ENCODE data around the gene GUK1. TPM values are rescaled to one million over a fixed set of nuclear protein-coding genes. Genes with fewer than 3 reads are reported as not detected.

Gene GUK1
- total and polyA plus RNA-seq, 2 experiments from 2014 or later: 324 to 554 TPM

DNA sequence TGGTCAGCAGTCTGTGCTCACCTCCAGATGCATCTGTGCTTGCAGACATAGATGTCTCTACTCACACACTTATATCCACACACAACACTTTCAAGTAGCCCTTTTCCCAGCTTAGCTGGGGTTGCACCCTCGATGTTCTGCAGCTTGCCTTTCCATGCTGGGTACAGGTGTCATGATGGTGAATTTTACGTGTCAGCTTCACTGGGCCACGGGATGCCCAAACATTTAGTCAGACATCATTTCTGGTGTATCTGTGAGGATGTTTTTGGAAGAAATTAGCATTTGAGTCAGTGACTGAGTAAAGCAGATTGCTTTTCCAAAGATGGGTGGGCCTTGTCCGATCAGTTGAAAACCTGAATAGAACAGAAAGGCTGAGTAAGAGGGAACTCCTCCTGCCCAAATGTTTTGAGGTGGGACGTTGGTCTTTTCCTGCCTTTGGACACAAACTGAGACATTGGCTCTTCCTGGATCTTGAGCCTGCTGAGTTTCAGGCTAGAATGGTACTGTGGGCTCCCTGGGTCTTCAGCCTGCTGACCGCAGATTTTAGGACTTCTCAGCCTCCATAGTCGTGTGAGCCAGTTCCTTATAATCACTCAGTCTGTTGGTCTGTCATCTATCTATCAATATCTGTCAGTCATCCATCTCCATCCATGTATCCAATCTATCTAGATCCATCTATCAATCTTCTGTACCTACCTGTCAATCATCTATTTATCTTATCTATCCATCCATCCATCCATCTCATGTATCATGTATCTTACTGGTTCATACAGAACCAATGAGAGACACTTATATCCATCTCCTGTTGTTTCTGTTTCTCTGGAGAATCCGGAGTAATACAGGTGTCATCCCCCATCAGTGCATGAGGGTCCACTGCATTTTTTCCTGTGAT is 55.1 kb downstream of the GUK1 start:
- Histone ChIP-seq H3K9me3 (ENCODE audit: low read depth) (no peaks in the 10 kb centered on the region), H3K4me2 (ENCODE audit: unreplicated experiment) (no peak overlapping the region), H3K36me3 (ENCODE audit: low read depth) (no peaks in the 10 kb centered on the region), H3K79me2 (ENCODE audit: insufficient read depth) (no peaks in the 10 kb centered on the region), H3K4me1 (ENCODE audit: insufficient read depth) (no peaks in the 10 kb centered on the region), H3K27me3 (replicated peaks; ENCODE audit: insufficient read depth) (no peaks in the 10 kb centered on the region), H3F3A (ENCODE audit: insufficient read depth) (peaks cover 7% of the 10 kb centered on the region), H3K9me2 (ENCODE audit: insufficient read depth) (no peaks in the 10 kb centered on the region), H3K4me3 (no peak overlapping the region), H3K27ac (no peak overlapping the region), H2AFZ (no peak overlapping the region), H4K20me1 (ENCODE audit: insufficient read depth) (no peaks in the 10 kb centered on the region), H3K9ac (no peak overlapping the region)
- TF ChIP-seq EZH2phosphoT487 (IDR thresholded peaks at IDR 0.05; ENCODE audit: insufficient read depth, low read depth) (no peak), EZH2 (IDR thresholded peaks at IDR 0.05; ENCODE audit: insufficient read depth, poor library complexity, severe bottlenecking) (no peak)
- in situ Hi-C loops (cut with MboI): no loop called here
- WGBS, 2 experiments (ENCODE audit: low coverage in 1 of 2, low lambda C conversion rate in 2 of 2, missing lambda C conversion rate in 2 of 2): 74 to 84% methylated on average over 8 of the region's 8 CpGs
- no peak for DNase-seq

DNA sequence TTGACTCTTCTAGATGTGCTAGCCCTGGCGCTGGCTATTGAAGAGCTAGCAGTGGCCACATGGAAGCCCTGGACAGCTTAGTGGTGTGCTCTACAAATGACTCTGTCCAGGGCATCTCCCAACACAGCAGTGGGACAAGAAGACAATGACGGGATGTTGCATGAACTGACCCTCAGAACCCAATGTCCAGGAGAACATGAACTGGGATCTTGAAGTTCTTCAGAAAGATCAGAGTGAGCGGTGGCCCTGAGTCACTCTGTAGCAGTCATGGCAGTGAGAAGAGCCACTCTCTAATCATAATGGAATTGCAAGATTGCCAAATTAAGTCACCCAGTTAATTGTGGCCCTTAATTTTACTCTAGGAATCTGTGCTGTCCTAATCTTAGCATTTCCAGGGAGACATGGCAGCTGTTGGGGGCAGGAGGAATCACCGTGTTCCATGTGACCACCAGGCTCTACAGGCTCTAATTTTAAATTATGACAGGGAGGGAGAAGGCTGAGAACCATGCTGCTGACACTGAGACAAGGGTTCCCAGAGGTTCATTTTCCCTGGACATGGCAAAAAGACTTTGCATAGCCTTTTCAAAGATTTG is 57.6 kb downstream of the GUK1 start:
- WGBS, 2 experiments (ENCODE audit: low coverage in 1 of 2, low lambda C conversion rate in 2 of 2, missing lambda C conversion rate in 2 of 2): 88 to 94% methylated on average over 4 of the region's 4 CpGs
- peaks cover 7% of the 10 kb centered on the region for H3F3A ChIP-seq (ENCODE audit: insufficient read depth)
- no peak overlapping the region for H3K9ac ChIP-seq
- no peak overlapping the region for H2AFZ ChIP-seq
- no peaks in the 10 kb centered on the region for H3K9me2 ChIP-seq (ENCODE audit: insufficient read depth)
- no peak overlapping the region for H3K4me2 ChIP-seq (ENCODE audit: unreplicated experiment)
- H3K9me3 ChIP-seq (ENCODE audit: low read depth): no peaks in the 10 kb centered on the region
- H3K27ac ChIP-seq: no peak overlapping the region
- no peaks in the 10 kb centered on the region for H3K79me2 ChIP-seq (ENCODE audit: insufficient read depth)
- in situ Hi-C loops (cut with MboI): no loop called here
- no peaks in the 10 kb centered on the region; the same call in 1 of the 2 replicates for H4K20me1 ChIP-seq (ENCODE audit: insufficient read depth)
- no peak overlapping the region for H3K4me3 ChIP-seq
- H3K4me1 ChIP-seq (ENCODE audit: insufficient read depth): no peaks in the 10 kb centered on the region
- H3K36me3 ChIP-seq (ENCODE audit: low read depth): no peaks in the 10 kb centered on the region
- no peak for DNase-seq
- H3K27me3 ChIP-seq (replicated peaks; ENCODE audit: insufficient read depth): no peaks in the 10 kb centered on the region
- TF ChIP-seq EZH2 (IDR thresholded peaks at IDR 0.05; ENCODE audit: insufficient read depth, poor library complexity, severe bottlenecking) (no peak), EZH2phosphoT487 (IDR thresholded peaks at IDR 0.05; ENCODE audit: insufficient read depth, low read depth) (no peak)

Small RNA genes within 50 kb of the gene (microRNA-seq; reads per million reads assigned to microRNA genes)
- 3.6 reads per million for gene MIR3620 (ENCODE audit: borderline number of aligned reads)

Small RNA genes within 50 kb of the gene (small RNA-seq; reads per million reads assigned to genes)
- gene AL359510.1 (ENCODE audit: low read depth, low replicate concordance): not detected

Other genes starting within 250 kb of the GUK1 start
- gene WNT9A, start 192.3 kb upstream of the GUK1 start, total RNA-seq (2014; rRNA removed; shearing (Covaris generic)): 2.1 TPM in 2 replicates
- 0.09 and 0.29 TPM in 2 replicates for gene WNT9A, start 192.3 kb upstream of the GUK1 start, polyA plus RNA-seq (2016; fragmentation: Nextera tagmentation; extraction: Ambion mirVana)
- gene WNT3A, start 133.3 kb upstream of the GUK1 start, total RNA-seq (2014; rRNA removed; shearing (Covaris generic)): not detected in 2 replicates
- gene WNT3A, start 133.3 kb upstream of the GUK1 start, polyA plus RNA-seq (2016; fragmentation: Nextera tagmentation; extraction: Ambion mirVana): not detected in 2 replicates
- gene ARF1, start 57.6 kb upstream of the GUK1 start, total RNA-seq (2014; rRNA removed; shearing (Covaris generic)): 259 and 292 TPM in 2 replicates
- 656 and 698 TPM in 2 replicates for gene ARF1, start 57.6 kb upstream of the GUK1 start, polyA plus RNA-seq (2016; fragmentation: Nextera tagmentation; extraction: Ambion mirVana)
- gene C1orf35, start 37.0 kb upstream of the GUK1 start, total RNA-seq (2014; rRNA removed; shearing (Covaris generic)): 11.6 and 15.6 TPM in 2 replicates
- gene C1orf35, start 37.0 kb upstream of the GUK1 start, polyA plus RNA-seq (2016; fragmentation: Nextera tagmentation; extraction: Ambion mirVana): 19.9 and 23.4 TPM in 2 replicates
- 57.5 and 84.4 TPM in 2 replicates for gene MRPL55, start 31.0 kb upstream of the GUK1 start, total RNA-seq (2014; rRNA removed; shearing (Covaris generic))
- 94.4 and 95.1 TPM in 2 replicates for gene MRPL55, start 31.0 kb upstream of the GUK1 start, polyA plus RNA-seq (2016; fragmentation: Nextera tagmentation; extraction: Ambion mirVana)
- gene GJC2, start 9.7 kb downstream of the GUK1 start, total RNA-seq (2014; rRNA removed; shearing (Covaris generic)): 0.54 and 2.7 TPM in 2 replicates
- 0.08 and 0.14 TPM in 2 replicates for gene GJC2, start 9.7 kb downstream of the GUK1 start, polyA plus RNA-seq (2016; fragmentation: Nextera tagmentation; extraction: Ambion mirVana)
- 2.9 and 6.2 TPM in 2 replicates for gene IBA57, start 25.5 kb downstream of the GUK1 start, total RNA-seq (2014; rRNA removed; shearing (Covaris generic))
- 2.0 and 3.3 TPM in 2 replicates for gene IBA57, start 25.5 kb downstream of the GUK1 start, polyA plus RNA-seq (2016; fragmentation: Nextera tagmentation; extraction: Ambion mirVana)
- 3.0 and 5.2 TPM in 2 replicates for gene OBSCN, start 67.8 kb downstream of the GUK1 start, total RNA-seq (2014; rRNA removed; shearing (Covaris generic))
- gene OBSCN, start 67.8 kb downstream of the GUK1 start, polyA plus RNA-seq (2016; fragmentation: Nextera tagmentation; extraction: Ambion mirVana): 1.1 and 1.3 TPM in 2 replicates

Measured in GM23248 (cell line).